DOHH2 (cell line): ENCODE results near the gene KLHDC4.
A peak's percentile ranks its signal among the peaks of the same experiment; 100 is the strongest.
"Not testable (repeated sequence)": the region's sequence is repeated elsewhere in the genome, so short reads cannot be mapped to it uniquely, and the experiment has no call there.

Experiments
- H3F3A ChIP-seq: fragments of 200-600 bp; sonication (generic), shearing (Covaris generic); 2 replicates; pipeline ENCODE4 v1.6.0; 2016; ENCODE audit warnings: antibody characterized with exemption, mild to moderate bottlenecking; ENCODE audit not compliant: control insufficient read depth, insufficient read depth
- H3K27ac ChIP-seq: fragments of 200-600 bp; sonication (generic); 2 replicates; pipeline ENCODE4 v1.5.1; 2014; ENCODE audit warnings: low read depth, mild to moderate bottlenecking, low read length, moderate library complexity
- H3K27me3 ChIP-seq: fragments of 200-600 bp; sonication (generic); 2 replicates; pipeline ENCODE4 v1.6.1; 2014; ENCODE audit warnings: mild to moderate bottlenecking, low read length, mixed read lengths; ENCODE audit not compliant: control insufficient read depth
- H3K36me3 ChIP-seq: fragments of 200-600 bp; sonication (generic); 2 replicates; pipeline ENCODE4 v1.6.1; 2014; ENCODE audit warnings: mild to moderate bottlenecking, low read length, moderate library complexity, mixed read lengths; ENCODE audit not compliant: control insufficient read depth
- H3K4me1 ChIP-seq: fragments of 200-600 bp; sonication (generic); 2 replicates; pipeline ENCODE4 v1.6.1; 2014; ENCODE audit warnings: mild to moderate bottlenecking, low read length, mixed read lengths; ENCODE audit not compliant: control insufficient read depth
- H3K4me2 ChIP-seq: fragments of 200-600 bp; sonication (generic); 2 replicates; pipeline ENCODE4 v1.6.0; 2014; ENCODE audit warnings: mild to moderate bottlenecking, low read length, moderate library complexity
- H3K4me3 ChIP-seq: fragments of 200-600 bp; sonication (generic); 2 replicates; pipeline ENCODE4 v1.5.1; 2014; ENCODE audit warnings: mild to moderate bottlenecking, low read length, mixed read lengths
- H3K79me2 ChIP-seq: fragments of 200-600 bp; sonication (generic); 2 replicates; pipeline ENCODE4 v1.6.1; 2014; ENCODE audit warnings: mild to moderate bottlenecking, low read length, mixed read lengths; ENCODE audit not compliant: control insufficient read depth
- H3K9me2 ChIP-seq: fragments of 200-600 bp; sonication (generic); replicated peaks from 2 replicates; pipeline ENCODE4 v1.6.1; 2014; ENCODE audit warnings: mild to moderate bottlenecking, low read length, mixed read lengths; ENCODE audit not compliant: control insufficient read depth
- H3K9me3 ChIP-seq: fragments of 200-600 bp; sonication (generic); 2 replicates; pipeline ENCODE4 v1.6.1; 2014; ENCODE audit warnings: antibody characterized with exemption, low read length, mixed read lengths; ENCODE audit not compliant: control insufficient read depth, insufficient read depth
- H4K20me1 ChIP-seq: fragments of 200-600 bp; sonication (generic); 2 replicates; pipeline ENCODE4 v1.6.0; 2014; ENCODE audit warnings: low read depth, mild to moderate bottlenecking, antibody characterized with exemption, low read length, moderate library complexity; ENCODE audit not compliant: control insufficient read depth, insufficient read depth
- EZH2phosphoT487 ChIP-seq: fragments of 200-600 bp; sonication (generic); IDR thresholded peaks from 2 replicates; pipeline ENCODE4 v1.6.1; 2017; ENCODE audit warnings: borderline replicate concordance, mild to moderate bottlenecking, antibody characterized with exemption, low read length, moderate library complexity, mixed read lengths
- TF ChIP-seq, protein P1 (sequence below): fragments of 200-600 bp; sonication (generic); IDR thresholded peaks from one replicate; pipeline ENCODE4 v1.5.1; 2014; ENCODE audit warnings: antibody characterized with exemption, mild to moderate bottlenecking, low read depth, low read length; ENCODE audit not compliant: poor library complexity, severe bottlenecking

KLHDC4 gene

DNA sequence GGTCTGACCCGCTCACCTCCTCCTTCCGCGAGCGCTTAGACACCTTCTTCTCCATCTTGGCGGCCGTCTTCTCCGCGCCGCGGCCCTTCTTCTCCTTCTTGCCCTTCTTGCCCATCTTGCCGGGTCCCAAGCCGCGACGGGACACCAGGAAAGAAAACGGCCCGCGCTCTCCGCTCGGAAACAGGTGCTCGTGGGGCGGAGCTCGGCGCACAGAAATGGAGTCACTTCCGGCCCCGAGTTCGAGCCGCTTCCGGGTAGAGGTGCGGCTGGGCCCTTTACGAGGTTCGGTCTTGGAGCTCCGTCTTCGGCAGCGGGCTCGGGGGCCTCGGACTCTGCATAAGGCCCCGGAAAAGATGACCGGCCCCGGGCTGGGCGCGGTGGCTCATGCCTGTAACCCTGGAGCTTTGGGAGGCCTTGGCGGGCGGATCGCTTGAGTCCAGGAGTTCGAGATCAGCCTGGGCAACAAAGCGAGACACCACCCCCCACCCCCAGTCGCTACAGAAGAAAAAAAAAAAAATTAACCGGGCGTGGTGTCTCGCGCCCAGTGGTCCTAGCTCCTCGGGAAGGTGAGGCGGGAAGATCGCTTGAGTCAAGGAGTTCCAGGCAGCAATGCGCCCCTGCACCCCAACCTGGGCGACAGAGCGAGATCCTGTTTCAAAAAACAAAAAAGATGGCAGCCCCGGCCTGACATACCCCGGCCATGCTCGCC is at the start of gene KLHDC4:
Gene KLHDC4, minus strand, starts transcription at position 211 of the 709 bp plus-strand sequence. Its CDS starts 96 bp downstream, at position 115.
- H3K4me2 ChIP-seq: peak within 1 kb of the TSS; percentile 91
- H3F3A ChIP-seq: peaks cover 35% of the 10 kb centered on the region
- H3K36me3 ChIP-seq: peaks cover 44% of the 10 kb centered on the region
- H3K4me1 ChIP-seq: peaks cover 80% of the 10 kb centered on the region
- peak within 1 kb of the TSS; percentile 89 for H3K4me3 ChIP-seq
- peaks cover 8% of the 10 kb centered on the region; the same call in 1 of the 2 replicates for H4K20me1 ChIP-seq
- no peak for TF ChIP-seq EZH2phosphoT487
- peak within 1 kb of the TSS; percentile 85 for H3K27ac ChIP-seq
- no peaks in the 10 kb centered on the region for H3K9me2 ChIP-seq
- H3K9me3 ChIP-seq: no peaks in the 10 kb centered on the region
- peaks cover 59% of the 10 kb centered on the region for H3K79me2 ChIP-seq
- no peaks in the 10 kb centered on the region for H3K27me3 ChIP-seq

DNA sequence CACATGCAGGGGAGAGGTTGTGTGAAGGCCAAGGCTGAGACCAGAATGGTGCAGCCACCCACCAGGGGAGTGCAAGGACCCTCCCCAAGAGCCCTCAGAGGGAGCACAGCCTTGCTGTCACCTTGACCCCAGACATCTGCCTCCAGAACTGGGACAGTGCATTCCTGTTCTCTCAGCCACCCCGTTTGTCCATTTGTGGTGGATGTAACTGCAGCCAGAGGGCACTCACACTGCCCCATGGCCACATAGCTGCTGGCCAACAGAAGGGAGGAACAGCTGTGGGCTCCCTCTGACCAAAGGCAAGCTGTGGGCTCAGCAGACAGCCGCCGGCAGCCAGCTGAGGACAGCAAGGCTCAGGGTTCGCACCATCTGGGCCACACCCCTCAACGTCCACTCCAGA is 49.8 kb upstream of the KLHDC4 start:
- TF ChIP-seq, protein P1, sequence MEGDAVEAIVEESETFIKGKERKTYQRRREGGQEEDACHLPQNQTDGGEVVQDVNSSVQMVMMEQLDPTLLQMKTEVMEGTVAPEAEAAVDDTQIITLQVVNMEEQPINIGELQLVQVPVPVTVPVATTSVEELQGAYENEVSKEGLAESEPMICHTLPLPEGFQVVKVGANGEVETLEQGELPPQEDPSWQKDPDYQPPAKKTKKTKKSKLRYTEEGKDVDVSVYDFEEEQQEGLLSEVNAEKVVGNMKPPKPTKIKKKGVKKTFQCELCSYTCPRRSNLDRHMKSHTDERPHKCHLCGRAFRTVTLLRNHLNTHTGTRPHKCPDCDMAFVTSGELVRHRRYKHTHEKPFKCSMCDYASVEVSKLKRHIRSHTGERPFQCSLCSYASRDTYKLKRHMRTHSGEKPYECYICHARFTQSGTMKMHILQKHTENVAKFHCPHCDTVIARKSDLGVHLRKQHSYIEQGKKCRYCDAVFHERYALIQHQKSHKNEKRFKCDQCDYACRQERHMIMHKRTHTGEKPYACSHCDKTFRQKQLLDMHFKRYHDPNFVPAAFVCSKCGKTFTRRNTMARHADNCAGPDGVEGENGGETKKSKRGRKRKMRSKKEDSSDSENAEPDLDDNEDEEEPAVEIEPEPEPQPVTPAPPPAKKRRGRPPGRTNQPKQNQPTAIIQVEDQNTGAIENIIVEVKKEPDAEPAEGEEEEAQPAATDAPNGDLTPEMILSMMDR: no peak
- no peak for TF ChIP-seq EZH2phosphoT487
- H3F3A ChIP-seq: peaks cover 10% of the 10 kb centered on the region
- H4K20me1 ChIP-seq: no peaks in the 10 kb centered on the region
- no peaks in the 10 kb centered on the region for H3K36me3 ChIP-seq
- H3K79me2 ChIP-seq: no peaks in the 10 kb centered on the region
- no peak overlapping the region for H3K27ac ChIP-seq
- H3K4me3 ChIP-seq: no peak overlapping the region
- peaks cover 21% of the 10 kb centered on the region for H3K9me3 ChIP-seq
- H3K4me2 ChIP-seq: no peak overlapping the region
- H3K9me2 ChIP-seq: no peaks in the 10 kb centered on the region
- no peaks in the 10 kb centered on the region for H3K27me3 ChIP-seq
- peaks cover 31% of the 10 kb centered on the region for H3K4me1 ChIP-seq

DNA sequence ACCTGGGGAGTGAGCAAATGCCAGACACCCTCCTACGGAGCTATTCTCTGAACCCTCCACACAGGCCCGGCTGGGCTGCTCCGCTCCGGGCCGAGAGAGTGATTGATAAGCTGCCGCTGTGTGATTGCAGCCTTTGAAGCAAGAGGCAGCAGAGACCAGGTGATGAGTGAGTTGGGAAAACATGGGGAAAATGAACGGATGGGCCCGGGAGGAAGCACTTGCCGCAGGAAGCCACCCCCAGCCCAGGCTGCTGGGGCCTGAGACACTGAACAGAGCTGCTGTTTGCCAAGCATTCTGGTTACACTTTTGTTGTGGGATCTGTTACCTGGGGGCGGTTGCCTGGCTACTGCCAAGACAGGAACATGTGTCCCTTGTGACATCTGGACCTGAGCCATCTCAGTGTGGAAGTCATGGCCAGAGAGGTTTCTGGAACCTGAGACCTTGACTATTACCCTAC is 46.4 kb upstream of the KLHDC4 start:
- Histone ChIP-seq H3K4me1 (peaks cover 63% of the 10 kb centered on the region), H3F3A (peaks cover 36% of the 10 kb centered on the region), H3K27ac (peak overlapping the region; percentile 88), H3K4me2 (peak overlapping the region; percentile 70), H3K36me3 (peaks cover 6% of the 10 kb centered on the region; the same call in 1 of the 2 replicates), H3K27me3 (no peaks in the 10 kb centered on the region), H4K20me1 (no peaks in the 10 kb centered on the region), H3K9me3 (peaks cover 8% of the 10 kb centered on the region), H3K4me3 (peak overlapping the region; percentile 64), H3K79me2 (peaks cover 10% of the 10 kb centered on the region), H3K9me2 (no peaks in the 10 kb centered on the region)
- TF ChIP-seq, protein P1: no peak
- TF ChIP-seq EZH2phosphoT487: no peak

DNA sequence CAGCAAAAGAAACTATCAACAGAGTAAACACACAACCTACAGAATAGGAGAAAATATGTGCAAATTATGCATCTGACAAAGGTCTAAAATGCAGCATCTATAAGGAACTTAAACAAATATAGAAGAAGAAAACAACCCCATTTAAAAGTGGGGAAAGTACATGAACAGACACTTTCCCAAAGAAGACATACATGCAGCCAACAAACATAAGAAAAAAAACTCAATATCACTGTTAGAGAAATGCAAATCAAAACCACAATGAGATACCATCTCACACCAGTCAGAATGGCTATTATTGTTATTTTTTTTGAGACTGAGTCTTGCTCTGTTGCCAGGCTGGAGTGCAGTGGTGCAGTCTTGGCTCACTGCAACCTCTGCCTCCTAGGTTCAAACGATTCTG is 45.7 kb upstream of the KLHDC4 start:
- peaks cover 44% of the 10 kb centered on the region for H3F3A ChIP-seq
- H3K27ac ChIP-seq: peak overlapping the region; percentile 88
- peaks cover 68% of the 10 kb centered on the region for H3K4me1 ChIP-seq

More for the DNA sequence above, 45.7 kb upstream of the KLHDC4 start:
- H3K36me3 ChIP-seq, H3K27me3 ChIP-seq, H3K9me2 ChIP-seq, H4K20me1 ChIP-seq, H3K79me2 ChIP-seq, H3K9me3 ChIP-seq: not testable (repeated sequence)
- peak overlapping the region; percentile 64 for H3K4me3 ChIP-seq
- H3K4me2 ChIP-seq: peak overlapping the region; percentile 70
